SU-DHL-6 (cell line): ENCODE results near the gene KRT12.

Experiments used
- H2AFZ ChIP-seq: fragments of 200-600 bp; sonication (generic); 2 replicates; pipeline ENCODE4 v1.6.1; 2014; ENCODE audit warnings: low read depth, mild to moderate bottlenecking, moderate library complexity, mixed read lengths, antibody characterized with exemption, low read length; ENCODE audit not compliant: severe bottlenecking
- H3F3A ChIP-seq: fragments of 200-600 bp; shearing (Covaris generic); 2 replicates; pipeline ENCODE4 v1.6.0; 2016; ENCODE audit warnings: antibody characterized with exemption, mild to moderate bottlenecking; ENCODE audit not compliant: insufficient read depth
- H3K27ac ChIP-seq: fragments of 200-600 bp; sonication (generic); 2 replicates; pipeline ENCODE4 v1.5.1; 2016; ENCODE audit warnings: low read depth, mild to moderate bottlenecking, low read length, moderate library complexity, mixed read lengths
- H3K27me3 ChIP-seq: fragments of 200-600 bp; sonication (generic), shearing (Covaris generic); 2 replicates; pipeline ENCODE4 v1.6.0; 2014; ENCODE audit warnings: mild to moderate bottlenecking, low read length
- H3K36me3 ChIP-seq: fragments of 200-600 bp; sonication (generic); 2 replicates; pipeline ENCODE4 v1.6.1; 2014; ENCODE audit warnings: mild to moderate bottlenecking, low read length, mixed read lengths
- H3K4me2 ChIP-seq: fragments of 300-600, 200-600 bp; shearing (Covaris generic), sonication (generic); 2 replicates; pipeline ENCODE4 v1.6.0; 2014; ENCODE audit warnings: low read length, low read depth, mild to moderate bottlenecking; ENCODE audit not compliant: poor library complexity, severe bottlenecking
- H3K4me3 ChIP-seq: fragments of 200-600 bp; sonication (generic); 2 replicates; pipeline ENCODE4 v1.5.1; 2014; ENCODE audit warnings: antibody characterized with exemption, low read length, mild to moderate bottlenecking, mixed read lengths; ENCODE audit not compliant: insufficient read depth, poor library complexity, severe bottlenecking
- H3K79me2 ChIP-seq: fragments of 200-600 bp; sonication (generic); 2 replicates; pipeline ENCODE4 v1.6.1; 2014; ENCODE audit warnings: mild to moderate bottlenecking, low read length, moderate library complexity; ENCODE audit not compliant: insufficient read depth
- H3K9ac ChIP-seq: fragments of 200-600 bp; sonication (generic); 2 replicates; pipeline ENCODE4 v1.7.0; 2014; ENCODE audit warnings: mild to moderate bottlenecking, low read length
- H3K9me2 ChIP-seq: fragments of 200-600 bp; sonication (generic); replicated peaks from 2 replicates; pipeline ENCODE4 v1.6.1; 2014; ENCODE audit warnings: low read length; ENCODE audit not compliant: insufficient read depth
- H3K9me3 ChIP-seq: fragments of 200-600 bp; sonication (generic); 2 replicates; pipeline ENCODE4 v1.6.1; 2014; ENCODE audit warnings: low read length, mixed read lengths; ENCODE audit not compliant: insufficient read depth
- H4K20me1 ChIP-seq: fragments of 200-600 bp; sonication (generic); 2 replicates; pipeline ENCODE4 v1.6.1; 2014; ENCODE audit warnings: low read depth, mild to moderate bottlenecking, antibody characterized with exemption, low read length, moderate library complexity, mixed read lengths
- CTCF ChIP-seq: fragments of 200-600 bp; sonication (generic); IDR thresholded peaks from one replicate; pipeline ENCODE4 v1.5.1; 2017; ENCODE audit warnings: antibody characterized with exemption, mild to moderate bottlenecking, low read length, moderate library complexity; ENCODE audit not compliant: insufficient read depth, poor library complexity, severe bottlenecking
- EZH2phosphoT487 ChIP-seq: fragments of 200-600 bp; sonication (generic), shearing (Covaris generic); conservative IDR thresholded peaks from 2 replicates; pipeline ENCODE4 v1.6.1; 2018; ENCODE audit warnings: mild to moderate bottlenecking, antibody characterized with exemption, low read length, moderate library complexity, mixed read lengths

KRT12 gene

GRCh38 chr17:40830085-40830776 lies 36.8 kb downstream of the KRT12 start:
- H3F3A ChIP-seq = no peaks in the 10 kb centered on the region
- no peaks in the 10 kb centered on the region for H4K20me1 ChIP-seq
- no peaks in the 10 kb centered on the region for H3K9me3 ChIP-seq
- no peaks in the 10 kb centered on the region for H3K27me3 ChIP-seq
- H3K9me2 ChIP-seq = no peaks in the 10 kb centered on the region
- no peak for TF ChIP-seq EZH2phosphoT487
- no peak for TF ChIP-seq CTCF
- no peak overlapping the region for H3K4me3 ChIP-seq
- H3K9ac ChIP-seq = no peak overlapping the region
- H3K27ac ChIP-seq = no peak overlapping the region
- H3K79me2 ChIP-seq = peaks cover 6% of the 10 kb centered on the region; the same call in 1 of the 2 replicates
- no peak overlapping the region for H3K4me2 ChIP-seq
- H3K36me3 ChIP-seq = no peaks in the 10 kb centered on the region; the same call in 1 of the 2 replicates
- no peak overlapping the region for H2AFZ ChIP-seq

GRCh38 chr17:40828454-40829044 lies 38.5 kb downstream of the KRT12 start:
- H2AFZ ChIP-seq = no peak overlapping the region
- no peaks in the 10 kb centered on the region for H4K20me1 ChIP-seq
- H3K4me3 ChIP-seq = no peak overlapping the region
- no peak overlapping the region for H3K9ac ChIP-seq
- H3F3A ChIP-seq = no peaks in the 10 kb centered on the region
- H3K79me2 ChIP-seq = peaks cover 6% of the 10 kb centered on the region; the same call in 1 of the 2 replicates
- no peaks in the 10 kb centered on the region for H3K9me3 ChIP-seq
- no peak overlapping the region for H3K4me2 ChIP-seq
- H3K27me3 ChIP-seq = no peaks in the 10 kb centered on the region
- no peak for TF ChIP-seq CTCF
- no peak for TF ChIP-seq EZH2phosphoT487
- no peak overlapping the region for H3K27ac ChIP-seq
- H3K9me2 ChIP-seq = no peaks in the 10 kb centered on the region
- no peaks in the 10 kb centered on the region; the same call in 1 of the 2 replicates for H3K36me3 ChIP-seq

- Histone ChIP-seq H3K4me2 (no peak overlapping the region), H3F3A (no peaks in the 10 kb centered on the region), H3K79me2 (peaks cover 6% of the 10 kb centered on the region; the same call in 1 of the 2 replicates), H3K9me3 (no peaks in the 10 kb centered on the region), H2AFZ (no peak overlapping the region), H4K20me1 (no peaks in the 10 kb centered on the region), H3K27ac (no peak overlapping the region), H3K4me3 (no peak overlapping the region), H3K36me3 (no peaks in the 10 kb centered on the region; the same call in 1 of the 2 replicates), H3K9ac (no peak overlapping the region), H3K27me3 (no peaks in the 10 kb centered on the region), H3K9me2 (no peaks in the 10 kb centered on the region)
- TF ChIP-seq EZH2phosphoT487 (no peak), CTCF (no peak)
These were observed 39.1 kb downstream of the KRT12 start for GRCh38 chr17:40827746-40828453.
